ENCODE results near the gene TAS2R13.

Gene TAS2R13

GRCh38 chr12:10867381-10867780 is 42.0 kb downstream of the TAS2R13 start:
- no peak for DNase-seq

GRCh38 chr12:10863512-10864218 is 45.7 kb downstream of the TAS2R13 start:
- no peak for DNase-seq

GRCh38 chr12:10861366-10861765 is 48.0 kb downstream of the TAS2R13 start:
- DNase-seq: no peak

Data from anterior cingulate cortex (tissue), 58 donors.